Measurements from ENCODE around the gene ETV4.

GRCh38 chr17:43581130-43581529 is 35.0 kb upstream of the ETV4 start:
- TF ChIP-seq CTCF (IDR thresholded peaks at IDR 0.05) (no peak), POLR2A (IDR thresholded peaks at IDR 0.05) (no peak), POLR2AphosphoS5 (IDR thresholded peaks at IDR 0.05) (no peak)
